GM13977 (cell line): Measurements from ENCODE around the gene CKM.
A peak's percentile ranks its signal among the peaks of the same experiment; 100 is the strongest.

Source experiments
- DNase-seq: peaks from one replicate; pipeline ENCODE4 v3.0.0; 2012; ENCODE audit warnings: low spot score
- CTCF ChIP-seq: IDR thresholded peaks from 2 replicates; pipeline ENCODE4 v1.5.1; 2012; ENCODE audit warnings: mild to moderate bottlenecking, control low read depth; ENCODE audit not compliant: insufficient read depth; ENCODE audit errors: extremely low read depth, missing control alignments
- in situ Hi-C: fragments of 300-500 bp; cut with MboI; formaldehyde crosslinking; loops from one replicate; pipeline ENCODE4 v1.12.0; 2022; ENCODE audit warnings: low sequenced_read_pairs, low pct_unique_long_range_greater_than_20kb, mixed read lengths, inconsistent platforms; ENCODE audit not compliant: unreplicated experiment

CKM gene

GRCh38 chr19:45345506-45345860 is 22.8 kb upstream of the CKM start:
- in situ Hi-C loops = no loop called here
- DNase-seq = no peak
- TF ChIP-seq CTCF = no peak

- in situ Hi-C loops = no loop called here
- TF ChIP-seq CTCF = no peak
- DNase-seq = no peak
Measured at GRCh38 chr19:45344621-45345505, 22.2 kb upstream of the CKM start.

GRCh38 chr19:45342911-45343310 is 20.2 kb upstream of the CKM start:
- no peak for DNase-seq
- in situ Hi-C loops = no loop called here
- no peak for TF ChIP-seq CTCF

- in situ Hi-C loops = no loop called here
- no peak for DNase-seq
- TF ChIP-seq CTCF = no peak
Measured at GRCh38 chr19:45340899-45341453, 18.3 kb upstream of the CKM start.

GRCh38 chr19:45340232-45340898 is 17.7 kb upstream of the CKM start, which contains the start of gene KLC3:
Gene KLC3 (plus strand): TSS chr19:45340750. CDS start chr19:45345542, 4,792 bp downstream.
- in situ Hi-C loops = no loop called here
- no peak for TF ChIP-seq CTCF
- peak; percentile 71 for DNase-seq

GRCh38 chr19:45339629-45340028 is 17.0 kb upstream of the CKM start:
- DNase-seq = no peak
- in situ Hi-C loops = no loop called here
- TF ChIP-seq CTCF = no peak
